Activated naive CD8-positive, alpha-beta T cell (primary cell): ENCODE results near the gene KRTAP16-1.
A peak's percentile ranks its signal among the peaks of the same experiment; 100 is the strongest.

ENCODE experiments used
- H3K27ac Mint-ChIP-seq: one replicate; pipeline ENCODE4 v1.8.0; 2021; ENCODE audit warnings: mixed read lengths
- H3K27me3 Mint-ChIP-seq: one replicate; pipeline ENCODE4 v1.8.0; 2021; ENCODE audit warnings: mixed read lengths
- H3K36me3 Mint-ChIP-seq: one replicate; pipeline ENCODE4 v1.8.0; 2021; ENCODE audit warnings: mixed read lengths
- H3K4me1 Mint-ChIP-seq: one replicate; pipeline ENCODE4 v1.8.0; 2021; ENCODE audit warnings: low read depth, mixed read lengths
- H3K4me3 Mint-ChIP-seq: one replicate; pipeline ENCODE4 v1.8.0; 2021; ENCODE audit warnings: mild to moderate bottlenecking, mixed read lengths
- H3K9me3 Mint-ChIP-seq: one replicate; pipeline ENCODE4 v1.8.0; 2021; ENCODE audit warnings: low read depth, mixed read lengths

The KRTAP16-1 gene

GRCh38 chr17:41322903-41323895 lies 14.1 kb upstream of the KRTAP16-1 start:
- Mint-ChIP-seq H3K36me3 (peaks cover 10% of the 10 kb centered on the region), H3K27me3 (no peaks in the 10 kb centered on the region), H3K4me3 (no peak overlapping the region), H3K4me1 (peaks cover 56% of the 10 kb centered on the region), H3K9me3 (peaks cover 12% of the 10 kb centered on the region), H3K27ac (no peak overlapping the region)

GRCh38 chr17:41322094-41322902 lies 13.2 kb upstream of the KRTAP16-1 start:
- Mint-ChIP-seq H3K36me3 (peaks cover 10% of the 10 kb centered on the region), H3K27me3 (no peaks in the 10 kb centered on the region), H3K4me3 (no peak overlapping the region), H3K9me3 (peaks cover 12% of the 10 kb centered on the region), H3K27ac (no peak overlapping the region), H3K4me1 (peaks cover 54% of the 10 kb centered on the region)

GRCh38 chr17:41318231-41318630 lies 9.1 kb upstream of the KRTAP16-1 start:
- Mint-ChIP-seq H3K9me3 (peaks cover 12% of the 10 kb centered on the region), H3K4me1 (peaks cover 23% of the 10 kb centered on the region), H3K27ac (no peak overlapping the region), H3K36me3 (peaks cover 10% of the 10 kb centered on the region), H3K27me3 (no peaks in the 10 kb centered on the region), H3K4me3 (no peak overlapping the region)

GRCh38 chr17:41315814-41316445 lies 6.8 kb upstream of the KRTAP16-1 start:
- Mint-ChIP-seq H3K9me3 (peaks cover 12% of the 10 kb centered on the region), H3K27me3 (no peaks in the 10 kb centered on the region), H3K4me1 (peaks cover 13% of the 10 kb centered on the region), H3K36me3 (peaks cover 10% of the 10 kb centered on the region), H3K4me3 (no peak overlapping the region), H3K27ac (no peak overlapping the region)

GRCh38 chr17:41315204-41315794 lies 6.2 kb upstream of the KRTAP16-1 start, which contains the start of gene KRTAP17-1:
TSS of gene KRTAP17-1 (minus strand) at chr17:41315710. CDS start at chr17:41315650, 60 bp downstream.
- H3K4me1 Mint-ChIP-seq = peaks cover 19% of the 10 kb centered on the region
- no peak within 1 kb of the TSS for H3K4me3 Mint-ChIP-seq
- H3K27me3 Mint-ChIP-seq = no peaks in the 10 kb centered on the region
- H3K9me3 Mint-ChIP-seq = peaks cover 12% of the 10 kb centered on the region
- peaks cover 6% of the 10 kb centered on the region for H3K36me3 Mint-ChIP-seq
- no peak within 1 kb of the TSS for H3K27ac Mint-ChIP-seq

- Mint-ChIP-seq H3K4me1 (peaks cover 56% of the 10 kb centered on the region), H3K4me3 (no peak overlapping the region), H3K36me3 (no peaks in the 10 kb centered on the region), H3K27me3 (no peaks in the 10 kb centered on the region), H3K27ac (no peak overlapping the region), H3K9me3 (no peaks in the 10 kb centered on the region)
These were observed 2.0 kb upstream of the KRTAP16-1 start for GRCh38 chr17:41311111-41311510.

- Mint-ChIP-seq H3K27me3 (no peaks in the 10 kb centered on the region), H3K27ac (peak overlapping the region; percentile 91), H3K9me3 (no peaks in the 10 kb centered on the region), H3K36me3 (no peaks in the 10 kb centered on the region), H3K4me3 (peak overlapping the region; percentile 79), H3K4me1 (peaks cover 62% of the 10 kb centered on the region)
These were observed 725 bp downstream of the KRTAP16-1 start for GRCh38 chr17:41308251-41308917.

- Mint-ChIP-seq H3K27ac (peak overlapping the region; percentile 91), H3K36me3 (no peaks in the 10 kb centered on the region), H3K4me3 (peak overlapping the region; percentile 79), H3K4me1 (peaks cover 62% of the 10 kb centered on the region), H3K9me3 (no peaks in the 10 kb centered on the region), H3K27me3 (no peaks in the 10 kb centered on the region)
These were observed 1.5 kb downstream of the KRTAP16-1 start for GRCh38 chr17:41307647-41308046.

GRCh38 chr17:41304091-41304490 lies 5.0 kb downstream of the KRTAP16-1 start:
- peaks cover 4% of the 10 kb centered on the region for H3K9me3 Mint-ChIP-seq
- peaks cover 52% of the 10 kb centered on the region for H3K4me1 Mint-ChIP-seq
- peaks cover 5% of the 10 kb centered on the region for H3K36me3 Mint-ChIP-seq
- H3K27ac Mint-ChIP-seq = no peak overlapping the region
- no peak overlapping the region for H3K4me3 Mint-ChIP-seq
- H3K27me3 Mint-ChIP-seq = no peaks in the 10 kb centered on the region

- no peak overlapping the region for H3K27ac Mint-ChIP-seq
- peaks cover 5% of the 10 kb centered on the region for H3K36me3 Mint-ChIP-seq
- H3K9me3 Mint-ChIP-seq = peaks cover 4% of the 10 kb centered on the region
- peaks cover 41% of the 10 kb centered on the region for H3K4me1 Mint-ChIP-seq
- H3K27me3 Mint-ChIP-seq = no peaks in the 10 kb centered on the region
- H3K4me3 Mint-ChIP-seq = no peak overlapping the region
These were observed 6.1 kb downstream of the KRTAP16-1 start for GRCh38 chr17:41302981-41303380.

- Mint-ChIP-seq H3K4me3 (no peak within 1 kb of the TSS), H3K27me3 (no peaks in the 10 kb centered on the region), H3K36me3 (peaks cover 5% of the 10 kb centered on the region), H3K4me1 (peaks cover 33% of the 10 kb centered on the region), H3K27ac (peak within 1 kb of the TSS; percentile 13), H3K9me3 (peaks cover 4% of the 10 kb centered on the region)
These were observed 6.9 kb downstream of the KRTAP16-1 start, which contains the start of gene KRTAP29-1 for GRCh38 chr17:41301916-41302901. TSS of gene KRTAP29-1 (minus strand) at chr17:41302851. CDS start at chr17:41302851, 0 bp downstream.

GRCh38 chr17:41301204-41301790 lies 7.8 kb downstream of the KRTAP16-1 start:
- H3K36me3 Mint-ChIP-seq = peaks cover 5% of the 10 kb centered on the region
- H3K4me1 Mint-ChIP-seq = peaks cover 24% of the 10 kb centered on the region
- no peak overlapping the region for H3K27ac Mint-ChIP-seq
- no peak overlapping the region for H3K4me3 Mint-ChIP-seq
- peaks cover 4% of the 10 kb centered on the region for H3K9me3 Mint-ChIP-seq
- no peaks in the 10 kb centered on the region for H3K27me3 Mint-ChIP-seq
